ENCODE results near the gene ARHGAP8.
"Not testable (repeated sequence)": the region's sequence is repeated elsewhere in the genome, so short reads cannot be mapped to it uniquely, and the experiment has no call there.

ARHGAP8 gene

GRCh38 chr22:44726439-44726838 lies 25.9 kb upstream of the ARHGAP8 start:
- no peak for DNase-seq

- no peak for DNase-seq
These were observed 25.2 kb upstream of the ARHGAP8 start for GRCh38 chr22:44727148-44727547.

GRCh38 chr22:44727709-44728108 lies 24.7 kb upstream of the ARHGAP8 start:
- DNase-seq, result no peak

- no peak for DNase-seq
These were observed 23.5 kb upstream of the ARHGAP8 start for GRCh38 chr22:44728761-44729324.

- no peak for DNase-seq
These were observed 22.9 kb upstream of the ARHGAP8 start for GRCh38 chr22:44729391-44730021.

GRCh38 chr22:44730022-44730393 lies 22.4 kb upstream of the ARHGAP8 start:
- no peak for DNase-seq

GRCh38 chr22:44730490-44731356 lies 21.7 kb upstream of the ARHGAP8 start:
- DNase-seq, result no peak

- no peak for DNase-seq
These were observed 20.9 kb upstream of the ARHGAP8 start for GRCh38 chr22:44731357-44731970.

- no peak for DNase-seq
These were observed 20.3 kb upstream of the ARHGAP8 start for GRCh38 chr22:44732017-44732561.

- DNase-seq, result no peak
These were observed 19.7 kb upstream of the ARHGAP8 start for GRCh38 chr22:44732661-44733060.

- DNase-seq, result no peak
These were observed 18.8 kb upstream of the ARHGAP8 start for GRCh38 chr22:44733426-44734106.

GRCh38 chr22:44734278-44734677 lies 18.1 kb upstream of the ARHGAP8 start:
- no peak for DNase-seq

GRCh38 chr22:44734801-44735517 lies 17.4 kb upstream of the ARHGAP8 start:
- DNase-seq, result no peak

- peak; percentile 64 to 90 (median 78) for DNase-seq
These were observed 16.6 kb upstream of the ARHGAP8 start for GRCh38 chr22:44735518-44736428.

- DNase-seq, result no peak
These were observed 15.6 kb upstream of the ARHGAP8 start for GRCh38 chr22:44736581-44737405.

GRCh38 chr22:44737406-44738346 lies 14.7 kb upstream of the ARHGAP8 start:
- DNase-seq, result no peak

GRCh38 chr22:44738347-44738715 lies 14.0 kb upstream of the ARHGAP8 start:
- DNase-seq, result no peak

GRCh38 chr22:44739024-44739423 lies 13.4 kb upstream of the ARHGAP8 start:
- no peak for DNase-seq

- not testable (repeated sequence) for DNase-seq
These were observed 12.7 kb upstream of the ARHGAP8 start for GRCh38 chr22:44739666-44740065.
